Esophagus mucosa (tissue), 1 donor: ENCODE measurements around the gene TEX55. TPM values are rescaled to one million over a fixed set of nuclear protein-coding genes. Genes with fewer than 3 reads are reported as not detected.
A peak's percentile ranks its signal among the peaks of the same experiment; 100 is the strongest.
"Not testable (repeated sequence)": the region's sequence is repeated elsewhere in the genome, so short reads cannot be mapped to it uniquely, and the experiment has no call there.

ENCODE experiments used
- ATAC-seq: fragments of 200-7000 bp; cut with Tn5 transposase; one replicate; pipeline ENCODE4 v1.9.1; 2020
- total RNA-seq: library from RNA; stranded (reverse); gene quantifications from one replicate; pipeline ENCODE4 v1.2.4, GENCODE V29; 2023
- donor health status: DM: yes; HTN: yes; CAD: no.

The TEX55 gene
- total RNA-seq, 1 donor from 2014 or later, result not detected

DNA sequence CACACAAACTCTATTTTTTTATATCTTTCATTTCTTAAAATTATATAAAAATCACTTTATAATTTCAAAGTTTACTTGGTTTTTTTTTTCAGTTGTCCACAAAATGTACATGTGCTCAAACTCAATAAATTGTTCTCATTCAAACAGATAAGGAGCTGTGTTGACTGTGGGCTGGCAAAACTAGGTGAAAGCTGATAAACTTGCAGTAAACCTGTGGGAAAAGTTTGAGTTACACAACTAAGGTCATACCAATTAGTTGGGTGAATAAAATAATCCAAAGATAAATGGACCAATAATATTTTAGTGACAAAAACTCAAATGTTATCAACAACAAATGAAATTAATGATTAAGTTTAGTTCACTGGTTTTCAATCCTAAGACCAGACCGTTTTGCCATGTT is 14.8 kb downstream of the TEX55 start:
- ATAC-seq, result no peak

DNA sequence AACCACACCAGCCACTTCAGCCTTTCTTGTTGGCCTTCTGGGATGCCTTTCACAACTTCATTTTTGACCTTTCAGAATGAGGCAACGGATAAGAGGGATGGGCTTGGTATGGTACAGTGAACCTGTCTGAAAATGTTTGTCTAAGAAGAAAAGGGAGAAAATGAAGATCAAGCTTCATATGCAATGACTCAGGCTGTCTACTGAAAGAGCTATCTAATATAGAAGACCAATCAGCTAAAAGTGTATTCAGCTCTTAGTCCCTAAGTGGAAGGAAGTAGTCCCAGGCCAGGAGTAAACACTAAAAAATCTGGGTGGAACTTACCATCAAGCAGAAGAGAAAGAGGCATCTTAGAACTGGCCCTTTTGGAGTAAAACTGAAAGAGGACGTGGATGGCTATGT is 15.3 kb downstream of the TEX55 start:
- ATAC-seq, result peak; percentile 90

DNA sequence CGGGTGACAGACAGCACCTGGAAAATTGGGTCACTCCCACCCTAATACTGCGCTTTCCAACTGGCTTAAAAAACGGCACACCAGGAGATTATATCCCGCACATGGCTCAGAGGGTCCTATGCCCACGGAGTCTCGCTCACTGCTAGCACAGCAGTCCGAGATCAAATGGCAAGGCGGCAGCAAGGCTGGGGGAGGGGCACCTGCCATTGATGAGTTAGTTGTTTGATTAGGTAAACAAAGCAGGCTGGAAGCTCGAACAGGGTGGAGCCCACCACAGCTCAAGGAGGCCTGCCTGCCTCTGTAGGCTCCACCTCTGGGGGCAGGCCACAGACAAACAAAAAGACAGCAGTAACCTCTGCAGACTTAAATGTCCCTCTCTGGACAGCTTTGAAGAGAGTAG is 18.8 kb downstream of the TEX55 start:
- not testable (repeated sequence) for ATAC-seq

DNA sequence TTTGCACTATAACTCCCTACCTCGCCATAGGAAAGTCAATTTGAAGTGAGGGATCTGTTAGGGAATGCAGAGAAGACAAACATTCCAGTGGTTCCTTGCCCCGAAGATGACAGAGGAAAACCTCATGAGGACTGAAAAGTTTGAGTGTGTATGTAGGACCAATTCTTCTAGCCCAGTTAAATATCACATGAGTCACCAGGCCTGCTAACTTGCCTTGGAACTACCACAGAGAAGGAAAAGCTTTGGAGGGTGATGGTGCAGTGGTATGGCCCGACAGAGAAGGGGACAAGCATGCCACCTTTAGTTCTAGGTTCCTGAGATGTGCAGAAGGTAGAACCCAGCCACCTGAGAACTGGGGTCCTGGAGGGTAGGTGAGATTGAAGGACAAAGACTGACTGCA is 24.9 kb downstream of the TEX55 start:
- no peak for ATAC-seq

- ATAC-seq, result no peak
Observed at GRCh38 chr3:119173325-119173724, 27.4 kb downstream of the TEX55 start, which contains the start of gene UPK1B. Gene UPK1B (plus strand): TSS chr3:119173598. CDS start chr3:119186742, 13,144 bp downstream.

- peak; percentile 86 for ATAC-seq
Observed at GRCh38 chr3:119175872-119176756, 30.1 kb downstream of the TEX55 start.

GRCh38 chr3:119176778-119177177 is 30.8 kb downstream of the TEX55 start:
- ATAC-seq, result no peak

DNA sequence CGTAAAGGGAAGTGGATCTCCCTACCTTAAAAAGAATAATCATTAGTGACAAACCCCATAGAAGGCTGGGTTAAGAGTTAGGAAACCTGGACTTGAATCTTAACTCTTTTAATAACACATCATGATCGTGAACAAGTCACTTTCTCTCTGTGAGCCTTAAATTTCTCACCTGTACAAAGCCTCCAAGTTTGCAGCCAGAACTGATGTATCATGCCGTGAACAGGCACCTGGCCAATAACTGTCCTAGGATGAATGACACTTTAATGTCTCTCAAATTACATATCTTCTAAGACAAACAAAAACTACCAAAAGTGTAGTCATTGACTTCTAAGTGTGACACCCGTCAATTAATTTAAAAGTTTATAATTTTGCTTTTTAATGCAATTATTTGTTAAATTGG is 31.4 kb downstream of the TEX55 start:
- peak; percentile 34 for ATAC-seq

GRCh38 chr3:119181765-119182164 is 35.8 kb downstream of the TEX55 start:
- ATAC-seq, result peak; percentile 87

DNA sequence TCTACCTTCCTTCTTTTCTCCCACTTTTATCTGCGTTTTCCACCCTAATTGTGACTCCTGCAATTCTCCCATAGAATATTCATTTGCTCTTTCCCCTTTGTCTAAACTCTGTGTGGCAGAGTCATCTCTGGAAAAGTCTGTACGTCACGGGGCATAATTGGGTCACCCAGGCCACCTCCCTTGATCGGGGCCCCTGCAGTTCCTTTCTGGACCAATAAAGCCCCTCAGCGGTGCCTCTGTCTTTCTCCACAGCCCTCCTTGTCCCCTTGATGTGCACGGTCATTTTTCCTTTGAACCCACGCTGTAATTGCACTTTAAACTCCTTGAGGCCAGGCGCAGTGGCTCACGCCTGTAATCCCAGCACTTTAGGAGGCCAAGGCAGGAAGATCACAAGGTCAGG is 38.1 kb downstream of the TEX55 start:
- no peak for ATAC-seq

DNA sequence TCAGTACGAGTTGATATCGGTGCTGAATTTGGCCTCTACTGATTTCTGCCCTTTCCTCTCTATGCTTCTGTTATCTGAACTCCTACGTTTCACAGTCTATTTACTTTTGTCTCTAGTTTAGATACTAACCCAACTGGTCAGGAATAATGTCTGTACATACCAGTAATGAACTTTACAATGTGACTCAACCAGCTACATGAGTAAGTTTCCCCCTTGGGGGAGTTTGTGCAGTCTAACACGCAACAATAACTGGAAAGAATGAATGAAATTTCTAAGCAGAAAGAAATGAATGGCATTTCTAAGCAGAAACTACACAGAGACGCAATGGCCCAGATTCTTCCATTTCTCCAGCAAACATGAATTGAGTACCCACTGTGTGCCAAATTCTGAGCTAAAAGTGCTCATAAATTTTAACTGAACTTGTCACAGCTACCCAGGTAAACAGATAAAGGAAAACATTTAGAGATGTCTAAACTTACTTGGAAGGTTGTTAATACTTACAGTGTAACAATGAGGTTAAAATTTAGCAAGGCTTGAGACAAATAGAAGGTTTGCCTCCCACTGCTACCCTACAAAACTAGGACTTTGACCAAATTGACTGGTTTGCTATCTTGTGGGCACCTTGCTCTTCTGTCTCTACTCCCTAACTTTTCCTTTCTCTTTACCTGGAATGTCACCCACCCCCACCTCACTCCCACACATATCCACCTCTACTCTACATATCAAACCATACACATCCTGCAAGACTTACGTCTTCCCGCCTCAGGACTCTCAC is 39.0 kb downstream of the TEX55 start:
- ATAC-seq, result peak; percentile 80

DNA sequence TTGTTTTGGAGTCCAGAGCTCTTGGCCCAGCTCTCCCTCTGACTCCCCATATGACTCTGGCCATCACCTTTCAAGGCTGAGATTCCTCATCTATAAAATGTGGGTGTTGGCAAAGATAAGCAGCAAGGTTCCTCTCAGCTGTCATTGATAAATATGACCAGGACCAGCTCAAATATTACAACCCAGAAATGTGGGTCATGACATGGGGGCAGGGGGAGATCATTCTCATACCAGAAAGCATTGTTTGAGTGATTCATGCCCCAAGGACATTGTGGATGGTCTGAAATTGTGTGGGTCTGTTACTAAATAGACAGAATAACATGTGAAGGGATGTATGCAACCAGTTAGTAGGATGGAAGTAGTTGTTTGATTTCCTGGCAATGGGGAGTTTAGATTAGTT is 41.3 kb downstream of the TEX55 start:
- no peak for ATAC-seq

GRCh38 chr3:119191800-119192199 is 45.8 kb downstream of the TEX55 start:
- ATAC-seq, result no peak

GRCh38 chr3:119194237-119195150 is 48.5 kb downstream of the TEX55 start:
- ATAC-seq, result no peak

- no peak for ATAC-seq
Observed at GRCh38 chr3:119195151-119195476, 49.1 kb downstream of the TEX55 start.

- ATAC-seq, result no peak
Observed at GRCh38 chr3:119195911-119196310, 49.9 kb downstream of the TEX55 start.

Other genes starting within 250 kb of the TEX55 start
- 0.32 TPM for gene IGSF11, start 111.3 kb upstream of the TEX55 start, total RNA-seq
- gene UPK1B, start 27.4 kb downstream of the TEX55 start, total RNA-seq, result 0.96 TPM
- 15.8 TPM for gene B4GALT4, start 94.7 kb downstream of the TEX55 start, total RNA-seq
- gene ARHGAP31, start 148.2 kb downstream of the TEX55 start, total RNA-seq, result 4.3 TPM